Measurements from ENCODE around the gene FAM217B. TPM values are rescaled to one million over a fixed set of nuclear protein-coding genes. Genes with fewer than 3 reads are reported as not detected.

Gene FAM217B
- total RNA-seq, 1 experiment from 2014 or later, result 8.1 TPM

GRCh38 chr20:59925899-59926298, 14.3 kb upstream of the FAM217B start:
- intact Hi-C loops (cut with micrococcal nuclease), result no loop called here
- Histone ChIP-seq H3K9me3 (ENCODE audit: control insufficient read depth in 1 of 2, insufficient read depth in 1 of 2, low read depth in 1 of 2, low read length in 2 of 2) (no peaks in the 10 kb centered on the region), H3K27ac (ENCODE audit: low read depth, low read length) (no peak overlapping the region), H3K27me3 (ENCODE audit: insufficient read depth, low read length) (peaks cover 32% of the 10 kb centered on the region), H3K79me2 (ENCODE audit: insufficient read depth, low read length) (no peaks in the 10 kb centered on the region), H3K36me3 (ENCODE audit: control insufficient read depth in 1 of 2, insufficient read depth in 2 of 2, low read length in 2 of 2) (no peaks in the 10 kb centered on the region), H3K9me2 (ENCODE audit: insufficient read depth) (no peaks in the 10 kb centered on the region), H2AFZ (ENCODE audit: low read depth, low read length, poor library complexity, severe bottlenecking) (no peak overlapping the region), H3K4me3 (replicated peaks in 1 of 2; ENCODE audit: low read depth in 1 of 2, low read length in 2 of 2) (no peak overlapping the region), H4K20me1 (ENCODE audit: insufficient read depth) (no peaks in the 10 kb centered on the region), H3K9ac (ENCODE audit: low read length) (no peak overlapping the region), H3K4me1 (ENCODE audit: control insufficient read depth in 1 of 2, insufficient read depth in 2 of 2, low read length in 2 of 2) (no peaks in the 10 kb centered on the region; a peak in 1 of 4 replicates), H3K4me2 (ENCODE audit: low read length) (no peak overlapping the region)
- RAD21 ChIA-PET (ENCODE audit: low non-redundant PET in 1 of 2, low total read pairs in 2 of 2, uncharacterized antibody in 2 of 2, unreplicated experiment in 2 of 2), result no interaction called here
- DNase-seq (ENCODE audit: low read depth, low spot score) (no peak), ATAC-seq (no peak)
- CTCF ChIA-PET, result interaction anchor here (1.0 kb wide), 1 partner anchor 8 kb away, joined by 3 read pairs; the partner anchor contains the start of gene SYCP2
- POLR2A ChIA-PET, result no interaction called here
- BruUV-seq (replicated peaks), result no TSS peak
- TF ChIP-seq POLR2AphosphoS5 (IDR thresholded peaks at IDR 0.05; ENCODE audit: low read depth, low read length) (no peak), ZFX (IDR thresholded peaks at IDR 0.05) (no peak), RAD21 (IDR thresholded peaks at IDR 0.05; ENCODE audit: low read depth) (no peak), REST (IDR thresholded peaks at IDR 0.05; ENCODE audit: low read depth) (no peak), FOSL1 (IDR thresholded peaks at IDR 0.05; ENCODE audit: low read depth) (no peak), ATF3 (IDR thresholded peaks at IDR 0.05) (no peak), CEBPB (IDR thresholded peaks at IDR 0.05; ENCODE audit: low read depth) (no peak), ZNF274 (IDR thresholded peaks at IDR 0.05; ENCODE audit: low read depth, low read length) (no peak)

Data from HCT116 (cell line).